H1 (cell line): Measurements from ENCODE around the gene EPB41L4A. TPM values are rescaled to one million over a fixed set of nuclear protein-coding genes. Genes with fewer than 3 reads are reported as not detected.

Source experiments
- CTCF ChIA-PET: fragments of 300-600 bp; sonication (Branson Sonifier 250); formaldehyde crosslinking; loops from one replicate; lab custom pipeline; 2021; ENCODE audit not compliant: partially characterized antibody; lab: Charles Lee
- POLR2A ChIA-PET: fragments of 300-600 bp; sonication (Branson Sonifier 250); formaldehyde crosslinking; loops from one replicate; lab custom pipeline; 2021; ENCODE audit warnings: inconsistent platforms; ENCODE audit not compliant: partially characterized antibody; lab: Charles Lee
- DNase-seq, 2 experiments: peaks; one replicate each; pipeline versions ENCODE4 v3.0.0 to v3.0.0-alpha.2; 2010 to 2022; ENCODE audit warnings: low spot score in 2 of 2, low read depth in 1 of 2, mixed read lengths in 1 of 2
- FAIRE-seq: peaks from 2 replicates; lab custom pipeline; 2011; peaks lifted over from hg19 to GRCh38; lab: Jason Lieb, UNC
- H2AFZ ChIP-seq: 2 replicates; pipeline ENCODE4 v1.8.1; 2012; ENCODE audit warnings: low read length, inconsistent platforms
- H2AK5ac ChIP-seq: 2 replicates; pipeline ENCODE4 v1.6.1; 2013; ENCODE audit warnings: low read depth, low read length
- H2BK120ac ChIP-seq: replicated peaks from 2 replicates; pipeline ENCODE3; 2013; ENCODE audit warnings: low read depth, low read length, inconsistent platforms
- H2BK12ac ChIP-seq: 2 replicates; pipeline ENCODE4 v1.6.1; 2013; ENCODE audit warnings: low read depth, low read length
- H2BK15ac ChIP-seq: 2 replicates; pipeline ENCODE4 v1.6.1; 2013; ENCODE audit warnings: low read length
- H2BK20ac ChIP-seq: 2 replicates; pipeline ENCODE4 v1.6.1; 2013; ENCODE audit warnings: low read length
- H2BK5ac ChIP-seq: 2 replicates; pipeline ENCODE4 v1.6.1; 2013; ENCODE audit warnings: low read depth, low read length
- H3K14ac ChIP-seq: 2 replicates; pipeline ENCODE4 v1.6.1; 2013; ENCODE audit warnings: inconsistent platforms; ENCODE audit not compliant: insufficient read length
- H3K18ac ChIP-seq: 2 replicates; pipeline ENCODE4 v1.6.1; 2013; ENCODE audit warnings: low read length; ENCODE audit errors: extremely low read depth
- H3K23ac ChIP-seq: 2 replicates; pipeline ENCODE4 v1.6.1; 2013; ENCODE audit warnings: inconsistent platforms; ENCODE audit not compliant: insufficient read length
- H3K23me2 ChIP-seq: 2 replicates; pipeline ENCODE4 v1.6.1; 2013; ENCODE audit warnings: low read depth, low read length
- H3K27ac ChIP-seq: 2 replicates; pipeline ENCODE4 v1.6.1; 2011; ENCODE audit warnings: low read depth, low read length, inconsistent platforms
- H3K27me3 ChIP-seq, 4 experiments: replicated peaks in 1 of 4; 1 replicate in 1 of 4; 2 replicates in 3 of 4; pipeline versions ENCODE4 v1.6.1 to v1.8.1; 2011 to 2013; ENCODE audit warnings: low read length in 3 of 4, mild to moderate bottlenecking in 3 of 4, inconsistent platforms in 2 of 4, mixed read lengths in 2 of 4, moderate library complexity in 1 of 4; ENCODE audit not compliant: control insufficient read depth in 3 of 4, insufficient read depth in 3 of 4; ENCODE audit errors: extremely low read depth in 1 of 4
- H3K36me3 ChIP-seq, 4 experiments: 2 replicates each; pipeline versions ENCODE4 v1.6.1 to v1.8.1; 2011 to 2013; ENCODE audit warnings: mild to moderate bottlenecking in 4 of 4, low read length in 3 of 4, moderate library complexity in 2 of 4, control low read depth in 1 of 4, inconsistent platforms in 1 of 4; ENCODE audit not compliant: insufficient read depth in 4 of 4, control insufficient read depth in 2 of 4
- H3K4ac ChIP-seq: replicated peaks from 2 replicates; pipeline ENCODE3; 2013; ENCODE audit warnings: low read length, low read depth, mixed read lengths, inconsistent platforms; ENCODE audit not compliant: insufficient read length
- H3K4me1 ChIP-seq, 4 experiments: replicated peaks in 1 of 4; 1 replicate in 1 of 4; 2 replicates in 3 of 4; pipeline versions ENCODE4 v1.6.1 to v1.8.1; 2011 to 2013; ENCODE audit warnings: low read length in 3 of 4, inconsistent platforms in 2 of 4, mixed read lengths in 1 of 4; ENCODE audit not compliant: insufficient read depth in 4 of 4, control insufficient read depth in 3 of 4
- H3K4me2 ChIP-seq, 2 experiments: 2 replicates each; pipeline versions ENCODE4 v1.6.1 to v1.8.1; 2011 to 2013; ENCODE audit warnings: low read depth in 2 of 2, low read length in 2 of 2, control low read depth in 1 of 2, inconsistent platforms in 1 of 2, mild to moderate bottlenecking in 1 of 2; ENCODE audit not compliant: insufficient read depth in 1 of 2
- H3K4me3 ChIP-seq, 4 experiments: fragments of 200-600, 300-600 bp in 1 of 4; sonication (generic), shearing (Covaris generic), sonication (Bioruptor Twin) in 1 of 4; 2 replicates each; pipeline versions ENCODE4 v1.5.1 to v1.8.1; 2011 to 2016; ENCODE audit warnings: low read length in 4 of 4, low read depth in 3 of 4, control low read depth in 2 of 4, inconsistent platforms in 2 of 4, mild to moderate bottlenecking in 2 of 4, mixed read lengths in 1 of 4, moderate library complexity in 1 of 4; ENCODE audit not compliant: insufficient read depth in 2 of 4; ENCODE audit errors: extremely low read depth in 1 of 4
- H3K56ac ChIP-seq: replicated peaks from 2 replicates; pipeline ENCODE3; 2013; ENCODE audit warnings: low read depth, mild to moderate bottlenecking, mixed read lengths, low read length, inconsistent platforms; ENCODE audit not compliant: insufficient read length
- H3K79me1 ChIP-seq: 2 replicates; pipeline ENCODE4 v1.6.1; 2013; ENCODE audit warnings: low read depth, low read length, control low read depth
- H3K79me2 ChIP-seq, 2 experiments: 2 replicates each; pipeline versions ENCODE4 v1.6.1 to v1.8.1; 2012 to 2013; ENCODE audit warnings: low read length in 2 of 2, mild to moderate bottlenecking in 2 of 2, inconsistent platforms in 1 of 2; ENCODE audit not compliant: insufficient read depth in 2 of 2, control insufficient read depth in 1 of 2
- H3K9ac ChIP-seq, 4 experiments: replicated peaks in 1 of 4; 1 replicate in 1 of 4; 2 replicates in 3 of 4; pipeline versions ENCODE4 v1.6.1 to v1.8.1; 2011 to 2013; ENCODE audit warnings: low read depth in 3 of 4, low read length in 3 of 4, control low read depth in 2 of 4, mild to moderate bottlenecking in 2 of 4, moderate library complexity in 2 of 4, inconsistent platforms in 1 of 4; ENCODE audit errors: extremely low read depth in 1 of 4
- H3K9me3 ChIP-seq, 2 experiments: 2 replicates each; pipeline versions ENCODE4 v1.6.1 to v1.8.1; 2012 to 2013; ENCODE audit warnings: mild to moderate bottlenecking in 2 of 2, moderate library complexity in 2 of 2, control low read depth in 1 of 2, inconsistent platforms in 1 of 2, low read depth in 1 of 2, low read length in 1 of 2, mixed read lengths in 1 of 2; ENCODE audit not compliant: insufficient read depth in 2 of 2
- H4K20me1 ChIP-seq, 2 experiments: replicated peaks in 1 of 2; 2 replicates each; pipeline versions ENCODE3 to v1.8.1; 2011 to 2013; ENCODE audit warnings: inconsistent platforms in 2 of 2, low read length in 2 of 2, mild to moderate bottlenecking in 1 of 2; ENCODE audit not compliant: insufficient read depth in 2 of 2, control insufficient read depth in 1 of 2
- H4K5ac ChIP-seq: 2 replicates; pipeline ENCODE4 v1.6.1; 2013; ENCODE audit warnings: low read length, low read depth, mixed read lengths, inconsistent platforms; ENCODE audit not compliant: insufficient read length
- H4K8ac ChIP-seq: 2 replicates; pipeline ENCODE4 v1.8.0; 2013; ENCODE audit warnings: mild to moderate bottlenecking, moderate library complexity, low read length, inconsistent platforms; ENCODE audit not compliant: insufficient read depth; ENCODE audit errors: extremely low read depth
- H4K91ac ChIP-seq: replicated peaks from 2 replicates; pipeline ENCODE3; 2013; ENCODE audit warnings: low read length, mixed read lengths, inconsistent platforms; ENCODE audit not compliant: insufficient read length
- CTCF ChIP-seq, 3 experiments: IDR thresholded peaks; 1 replicate in 2 of 3; 2 replicates in 1 of 3; pipeline versions ENCODE4 v1.5.1 to v1.6.1; 2011; ENCODE audit warnings: low read length in 3 of 3, mild to moderate bottlenecking in 3 of 3, inconsistent platforms in 2 of 3, low read depth in 1 of 3, moderate library complexity in 1 of 3; ENCODE audit not compliant: insufficient read depth in 1 of 3; ENCODE audit errors: control extremely low read depth in 1 of 3
- RAD21 ChIP-seq, 2 experiments: IDR thresholded peaks in 1 of 2; conservative IDR thresholded peaks in 1 of 2; 2 replicates each; pipeline ENCODE4 v1.6.1; 2011; ENCODE audit warnings: low read depth in 2 of 2, low read length in 2 of 2, improper control_type of control experiment in 1 of 2, inconsistent platforms in 1 of 2, mild to moderate bottlenecking in 1 of 2, moderate library complexity in 1 of 2
- TAF7 ChIP-seq: optimal IDR thresholded peaks from 2 replicates; pipeline ENCODE3; 2011; ENCODE audit warnings: low read depth, mild to moderate bottlenecking, inconsistent platforms, low read length, moderate library complexity, borderline replicate concordance
- WGBS, 2 experiments: shearing (Covaris generic) in 1 of 2; methylation state at CpG; one replicate each; pipeline versions ENCODE4 v1.1.6 to v1.1.7; 2013 to 2015; ENCODE audit warnings: low lambda C conversion rate in 2 of 2, mixed read lengths in 2 of 2, inconsistent platforms in 1 of 2, low coverage in 1 of 2, missing lambda C conversion rate in 1 of 2; ENCODE audit not compliant: insufficient replicate concordance in 2 of 2, insufficient coverage in 1 of 2, insufficient read length in 1 of 2; ENCODE audit errors: extremely low coverage in 1 of 2, missing lambda C conversion rate in 1 of 2; 5-methylcytosine and 5-hydroxymethylcytosine counted together
- polyA plus RNA-seq, 7 experiments: library from polyadenylated mRNA; depleted of rRNA in 3 of 7; stranded (reverse) in 5 of 7; unstranded in 2 of 7; fragments of >200 nt in 5 of 7; fragments of 200-250 nt in 2 of 7; gene quantifications; 1 replicate in 5 of 7; 2 replicates in 1 of 7; 4 replicates in 1 of 7; pipeline versions ENCODE4 v1.2.1 to v1.2.3, GENCODE V29; 2011 to 2013; ENCODE audit warnings: missing spikeins in 2 of 7, mixed read lengths in 2 of 7
- total RNA-seq: library from RNA; stranded (reverse); fragmentation: NEBNext Ultra II Directional; extraction: Animal tissue kit (Norgen Biotek cat#: 25700); gene quantifications from 2 replicates; pipeline ENCODE4 v1.2.1, GENCODE V29; 2021

Gene EPB41L4A
- total and polyA plus RNA-seq, 2 of the 8 experiments (the other 6 are each of a cell fraction or from before 2014, with no cell fraction given) = 1.6 to 4.6 TPM

- no peak overlapping the region for H2BK5ac ChIP-seq
- H3K18ac ChIP-seq = no peak overlapping the region
- H4K8ac ChIP-seq = no peak overlapping the region
- DNase-seq (no peak), FAIRE-seq (no peak)
- no peak overlapping the region for H3K4ac ChIP-seq
- CTCF ChIA-PET = interaction anchor here (0.6 to 2.5 kb wide), 8 partner anchors 8 to 355 kb away, joined by 3 to 10 read pairs (median 4); partner anchors contain the start of gene EPB41L4A
- H4K20me1 ChIP-seq = no peaks in the 10 kb centered on the region
- H3K79me2 ChIP-seq = no peaks in the 10 kb centered on the region
- no peak overlapping the region for H3K9ac ChIP-seq
- H3K4me2 ChIP-seq = no peak overlapping the region
- H3K4me1 ChIP-seq = peaks cover 0 to 2% (median 0%) of the 10 kb centered on the region in 4 experiments; a peak in 1 of 7 replicates
- TF ChIP-seq TAF7 = no peak
- TF ChIP-seq RAD21 (IDR thresholded peaks at IDR 0.05 in 1 of 2, conservative IDR thresholded peaks at IDR 0.05 in 1 of 2; ENCODE audit: low read depth in 2 of 2, low read length in 2 of 2) = peak; percentile 13 to 23; a peak in 1 of 4 replicates
- TF ChIP-seq CTCF (IDR thresholded peaks at IDR 0.05; ENCODE audit: control extremely low read depth in 1 of 3, insufficient read depth in 1 of 3, low read depth in 1 of 3, low read length in 3 of 3) = peak in 1 of 3 experiments; percentile 29; a peak in 1 of 4 replicates
- H2BK15ac ChIP-seq = no peak overlapping the region
- no peaks in the 10 kb centered on the region for H3K36me3 ChIP-seq
- POLR2A ChIA-PET = interaction anchor here (0.9 kb wide), 1 partner anchor 74 kb away, joined by 3 read pairs; no protein-coding TSS in a partner anchor
- 71% methylated on average over 3 of the region's 3 CpGs; no CpG with 5 or more reads in 1 of the 2 experiments for WGBS, 2 experiments
- no peak overlapping the region for H3K14ac ChIP-seq
- peaks cover 0 to 1% (median 0%) of the 10 kb centered on the region in 4 experiments; a peak in 1 of 7 replicates for H3K27me3 ChIP-seq
- H4K5ac ChIP-seq = no peak overlapping the region
- no peak overlapping the region for H4K91ac ChIP-seq
- H3K56ac ChIP-seq = no peak overlapping the region
- no peak overlapping the region for H2BK20ac ChIP-seq
- no peaks in the 10 kb centered on the region for H3K9me3 ChIP-seq
- H3K23me2 ChIP-seq = no peaks in the 10 kb centered on the region
- no peak overlapping the region for H3K23ac ChIP-seq
- H2BK12ac ChIP-seq = no peak overlapping the region
- H2AFZ ChIP-seq = no peak overlapping the region
- H3K79me1 ChIP-seq = no peaks in the 10 kb centered on the region
- no peak overlapping the region for H2BK120ac ChIP-seq
- H3K27ac ChIP-seq = no peak overlapping the region
- no peak overlapping the region for H2AK5ac ChIP-seq
- H3K4me3 ChIP-seq = no peak overlapping the region
Observed at GRCh38 chr5:112239996-112240395, 179.1 kb downstream of the EPB41L4A start.
